Measurements from ENCODE around the gene UGT1A7.

The UGT1A7 gene

DNA sequence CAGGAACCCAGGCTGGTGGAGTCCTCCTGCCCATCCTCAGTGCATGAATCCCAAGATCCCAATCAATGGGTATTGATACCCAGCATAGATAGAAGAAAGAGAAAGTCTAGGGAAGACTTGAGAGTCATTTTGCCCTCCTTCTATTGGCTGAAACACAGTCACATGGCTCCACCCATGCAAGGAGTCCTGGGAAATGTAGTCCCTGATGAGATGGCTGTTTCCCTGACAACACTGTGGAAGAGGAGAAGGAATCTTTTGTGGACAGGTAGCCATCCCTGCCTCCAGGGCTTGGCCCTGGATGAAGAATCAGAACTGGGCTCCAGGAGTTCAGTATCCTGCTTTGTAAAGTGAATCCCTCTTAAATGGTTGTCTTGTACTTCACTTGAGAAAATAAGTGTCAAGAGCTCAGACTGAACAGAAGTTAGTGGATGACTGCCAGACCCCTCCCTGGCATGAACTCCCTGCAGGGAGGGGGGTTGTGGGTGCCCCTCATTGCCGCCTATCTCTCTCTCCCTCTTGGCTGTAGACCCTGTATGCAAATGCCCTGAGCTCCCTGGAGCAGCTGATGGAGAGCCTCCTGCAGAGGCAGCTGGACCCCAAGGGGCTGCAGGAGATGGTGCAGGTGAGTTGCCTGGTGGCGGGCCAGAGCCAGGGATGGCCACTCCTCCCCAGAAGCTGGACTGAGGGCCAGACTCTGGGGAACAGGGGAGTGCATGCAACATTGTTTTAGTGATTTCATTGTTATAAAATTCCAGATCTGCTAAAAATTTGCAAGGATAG lies 132.5 kb downstream of the UGT1A7 start:
- TF ChIP-seq CEBPB (IDR thresholded peaks at IDR 0.05) (no peak), USF1 (IDR thresholded peaks at IDR 0.05) (peak; percentile 92)

DNA sequence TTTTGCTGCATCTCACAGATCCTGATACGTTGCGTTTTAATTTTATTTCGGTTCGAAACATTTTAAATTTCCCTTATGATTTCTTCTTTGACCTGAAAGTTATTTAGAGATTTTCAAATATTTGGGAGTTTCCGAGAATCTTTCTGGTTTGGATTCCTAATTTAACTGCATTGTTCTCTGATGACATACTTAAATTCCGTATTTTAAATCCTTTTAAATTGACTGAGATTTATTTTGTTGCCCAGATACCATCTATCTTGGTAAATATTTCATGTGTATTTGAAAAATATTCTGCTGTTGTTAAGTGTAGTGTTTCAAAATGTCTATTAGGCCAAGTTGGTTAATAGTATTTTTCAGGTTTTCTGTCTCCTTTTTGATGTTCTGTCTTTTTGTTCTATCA lies 134.2 kb downstream of the UGT1A7 start:
- no peak for TF ChIP-seq CEBPB (IDR thresholded peaks at IDR 0.05)
- no peak for TF ChIP-seq USF1 (IDR thresholded peaks at IDR 0.05)
- no peak for TF ChIP-seq ZBTB7A (IDR thresholded peaks at IDR 0.05; ENCODE audit: low read depth)
- no peak for TF ChIP-seq YY1 (IDR thresholded peaks at IDR 0.05; ENCODE audit: low read depth)
- no peak for TF ChIP-seq NFIC (IDR thresholded peaks at IDR 0.05)
- TF ChIP-seq, protein P1, sequence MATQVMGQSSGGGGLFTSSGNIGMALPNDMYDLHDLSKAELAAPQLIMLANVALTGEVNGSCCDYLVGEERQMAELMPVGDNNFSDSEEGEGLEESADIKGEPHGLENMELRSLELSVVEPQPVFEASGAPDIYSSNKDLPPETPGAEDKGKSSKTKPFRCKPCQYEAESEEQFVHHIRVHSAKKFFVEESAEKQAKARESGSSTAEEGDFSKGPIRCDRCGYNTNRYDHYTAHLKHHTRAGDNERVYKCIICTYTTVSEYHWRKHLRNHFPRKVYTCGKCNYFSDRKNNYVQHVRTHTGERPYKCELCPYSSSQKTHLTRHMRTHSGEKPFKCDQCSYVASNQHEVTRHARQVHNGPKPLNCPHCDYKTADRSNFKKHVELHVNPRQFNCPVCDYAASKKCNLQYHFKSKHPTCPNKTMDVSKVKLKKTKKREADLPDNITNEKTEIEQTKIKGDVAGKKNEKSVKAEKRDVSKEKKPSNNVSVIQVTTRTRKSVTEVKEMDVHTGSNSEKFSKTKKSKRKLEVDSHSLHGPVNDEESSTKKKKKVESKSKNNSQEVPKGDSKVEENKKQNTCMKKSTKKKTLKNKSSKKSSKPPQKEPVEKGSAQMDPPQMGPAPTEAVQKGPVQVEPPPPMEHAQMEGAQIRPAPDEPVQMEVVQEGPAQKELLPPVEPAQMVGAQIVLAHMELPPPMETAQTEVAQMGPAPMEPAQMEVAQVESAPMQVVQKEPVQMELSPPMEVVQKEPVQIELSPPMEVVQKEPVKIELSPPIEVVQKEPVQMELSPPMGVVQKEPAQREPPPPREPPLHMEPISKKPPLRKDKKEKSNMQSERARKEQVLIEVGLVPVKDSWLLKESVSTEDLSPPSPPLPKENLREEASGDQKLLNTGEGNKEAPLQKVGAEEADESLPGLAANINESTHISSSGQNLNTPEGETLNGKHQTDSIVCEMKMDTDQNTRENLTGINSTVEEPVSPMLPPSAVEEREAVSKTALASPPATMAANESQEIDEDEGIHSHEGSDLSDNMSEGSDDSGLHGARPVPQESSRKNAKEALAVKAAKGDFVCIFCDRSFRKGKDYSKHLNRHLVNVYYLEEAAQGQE (IDR thresholded peaks at IDR 0.05; ENCODE audit: low read depth) = no peak
- no peak for TF ChIP-seq MAX (IDR thresholded peaks at IDR 0.05)
- no peak for TF ChIP-seq TEAD4 (IDR thresholded peaks at IDR 0.05)
- no peak for TF ChIP-seq TCF12 (IDR thresholded peaks at IDR 0.05; ENCODE audit: low read depth)
- TF ChIP-seq FOXM1 (IDR thresholded peaks at IDR 0.05; ENCODE audit: borderline replicate concordance, low read depth) = no peak
- TF ChIP-seq CREB1 (IDR thresholded peaks at IDR 0.05; ENCODE audit: low read depth) = no peak
- no peak for TF ChIP-seq EP300 (IDR thresholded peaks at IDR 0.05; ENCODE audit: borderline replicate concordance)
- TF ChIP-seq RAD21 (IDR thresholded peaks at IDR 0.05; ENCODE audit: low read depth) = no peak
- no peak for TF ChIP-seq TAF1 (IDR thresholded peaks at IDR 0.05; ENCODE audit: low read depth)
- no peak for TF ChIP-seq EGR1 (IDR thresholded peaks at IDR 0.05)

- TF ChIP-seq CEBPB (IDR thresholded peaks at IDR 0.05) (no peak), CREB1 (IDR thresholded peaks at IDR 0.05; ENCODE audit: low read depth) (no peak), RAD21 (IDR thresholded peaks at IDR 0.05; ENCODE audit: low read depth) (no peak), NFIC (IDR thresholded peaks at IDR 0.05) (no peak), EP300 (IDR thresholded peaks at IDR 0.05; ENCODE audit: borderline replicate concordance) (no peak), YY1 (IDR thresholded peaks at IDR 0.05; ENCODE audit: low read depth) (no peak), ZBTB7A (IDR thresholded peaks at IDR 0.05; ENCODE audit: low read depth) (no peak), MAX (IDR thresholded peaks at IDR 0.05) (no peak), EGR1 (IDR thresholded peaks at IDR 0.05) (no peak)
Measured at GRCh38 chr2:233816334-233816733, 134.6 kb downstream of the UGT1A7 start.

- no peak for TF ChIP-seq CREB1 (IDR thresholded peaks at IDR 0.05; ENCODE audit: low read depth)
Measured at GRCh38 chr2:233816771-233817170, 135.1 kb downstream of the UGT1A7 start.

GRCh38 chr2:233817361-233817911 lies 135.7 kb downstream of the UGT1A7 start:
- TF ChIP-seq NFIC (IDR thresholded peaks at IDR 0.05) (no peak), CEBPB (IDR thresholded peaks at IDR 0.05) (no peak), MAX (IDR thresholded peaks at IDR 0.05) (no peak), FOXM1 (IDR thresholded peaks at IDR 0.05; ENCODE audit: borderline replicate concordance, low read depth) (no peak), TCF12 (IDR thresholded peaks at IDR 0.05; ENCODE audit: low read depth) (no peak), ZBTB7A (IDR thresholded peaks at IDR 0.05; ENCODE audit: low read depth) (no peak), TEAD4 (IDR thresholded peaks at IDR 0.05) (no peak), USF1 (IDR thresholded peaks at IDR 0.05) (no peak), EP300 (IDR thresholded peaks at IDR 0.05; ENCODE audit: borderline replicate concordance) (no peak), EGR1 (IDR thresholded peaks at IDR 0.05) (no peak), TAF1 (IDR thresholded peaks at IDR 0.05; ENCODE audit: low read depth) (no peak), CREB1 (IDR thresholded peaks at IDR 0.05; ENCODE audit: low read depth) (no peak), YY1 (IDR thresholded peaks at IDR 0.05; ENCODE audit: low read depth) (no peak), RAD21 (IDR thresholded peaks at IDR 0.05; ENCODE audit: low read depth) (no peak)
- TF ChIP-seq, protein P1 (IDR thresholded peaks at IDR 0.05; ENCODE audit: low read depth) = no peak
